H1 (cell line): ENCODE results near the gene DEFB125.

Experiments used
- ATF2 ChIP-seq: IDR thresholded peaks from 2 replicates; pipeline ENCODE4 v1.6.1; 2012; ENCODE audit warnings: low read length, inconsistent platforms
- BRCA1 ChIP-seq: IDR thresholded peaks from 2 replicates; pipeline ENCODE4 v1.6.1; 2012; ENCODE audit warnings: low read depth, low read length, improper control_type of control experiment
- CBX5 ChIP-seq: fragments of 300-800, 300-1000 bp; sonication (generic); IDR thresholded peaks from 2 replicates; pipeline ENCODE4 v1.7.1; 2016; ENCODE audit warnings: antibody characterized with exemption, low read length, low read depth
- EZH2 ChIP-seq: fragments of 200-600 bp; sonication (generic); IDR thresholded peaks from 2 replicates; pipeline ENCODE4 v1.7.1; 2012; ENCODE audit warnings: low read depth, mild to moderate bottlenecking, moderate library complexity, low read length, inconsistent platforms; ENCODE audit not compliant: severe bottlenecking
- FOSL1 ChIP-seq: IDR thresholded peaks from 2 replicates; pipeline ENCODE4 v1.6.1; 2011; ENCODE audit warnings: mild to moderate bottlenecking, low read depth, low read length, moderate library complexity; ENCODE audit not compliant: insufficient read depth
- JUN ChIP-seq: IDR thresholded peaks from 2 replicates; pipeline ENCODE4 v1.6.1; 2011; ENCODE audit warnings: low read depth, mild to moderate bottlenecking, improper control_type of control experiment, low read length
- POLR2AphosphoS5 ChIP-seq: IDR thresholded peaks from 2 replicates; pipeline ENCODE4 v1.6.1; 2011; ENCODE audit warnings: low read depth, low read length
- RAD21 ChIP-seq, 2 experiments: IDR thresholded peaks in 1 of 2; conservative IDR thresholded peaks in 1 of 2; 2 replicates each; pipeline ENCODE4 v1.6.1; 2011; ENCODE audit warnings: low read depth in 2 of 2, low read length in 2 of 2, improper control_type of control experiment in 1 of 2, inconsistent platforms in 1 of 2, mild to moderate bottlenecking in 1 of 2, moderate library complexity in 1 of 2
- RFX5 ChIP-seq: IDR thresholded peaks from 2 replicates; pipeline ENCODE4 v1.6.1; 2011; ENCODE audit warnings: low read depth, low read length, improper control_type of control experiment, borderline replicate concordance
- TF ChIP-seq, protein P1 (sequence below), 3 experiments: IDR thresholded peaks; 1 replicate in 2 of 3; 2 replicates in 1 of 3; pipeline versions ENCODE4 v1.5.1 to v1.6.1; 2011; ENCODE audit warnings: low read length in 3 of 3, mild to moderate bottlenecking in 3 of 3, inconsistent platforms in 2 of 3, low read depth in 1 of 3, moderate library complexity in 1 of 3; ENCODE audit not compliant: insufficient read depth in 1 of 3; ENCODE audit errors: control extremely low read depth in 1 of 3
- TF ChIP-seq, protein P2 (sequence below): IDR thresholded peaks from 2 replicates; pipeline ENCODE4 v1.6.1; 2011; ENCODE audit warnings: low read depth, mild to moderate bottlenecking, low read length; ENCODE audit not compliant: insufficient read depth

DNA sequence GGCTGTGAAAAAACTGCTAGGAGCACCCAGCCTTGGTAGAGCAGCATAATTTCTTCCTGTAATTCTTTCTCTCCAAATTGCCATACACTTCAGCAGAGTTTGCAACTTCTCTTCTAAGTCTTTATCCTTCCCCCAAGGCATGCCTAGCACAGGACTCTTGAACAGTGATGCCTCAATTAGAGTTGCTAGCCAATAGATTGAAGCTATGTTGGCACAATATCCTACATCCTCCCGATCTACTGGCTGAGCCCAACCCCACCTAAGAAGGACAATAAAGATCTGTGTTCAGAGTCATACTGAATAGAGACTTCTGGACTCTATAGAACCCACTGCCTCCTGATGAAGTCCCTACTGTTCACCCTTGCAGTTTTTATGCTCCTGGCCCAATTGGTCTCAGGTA is 54.8 kb downstream of the DEFB125 start, which contains the start of gene DEFB126:
- no peak for TF ChIP-seq ATF2
- TF ChIP-seq, protein P1, sequence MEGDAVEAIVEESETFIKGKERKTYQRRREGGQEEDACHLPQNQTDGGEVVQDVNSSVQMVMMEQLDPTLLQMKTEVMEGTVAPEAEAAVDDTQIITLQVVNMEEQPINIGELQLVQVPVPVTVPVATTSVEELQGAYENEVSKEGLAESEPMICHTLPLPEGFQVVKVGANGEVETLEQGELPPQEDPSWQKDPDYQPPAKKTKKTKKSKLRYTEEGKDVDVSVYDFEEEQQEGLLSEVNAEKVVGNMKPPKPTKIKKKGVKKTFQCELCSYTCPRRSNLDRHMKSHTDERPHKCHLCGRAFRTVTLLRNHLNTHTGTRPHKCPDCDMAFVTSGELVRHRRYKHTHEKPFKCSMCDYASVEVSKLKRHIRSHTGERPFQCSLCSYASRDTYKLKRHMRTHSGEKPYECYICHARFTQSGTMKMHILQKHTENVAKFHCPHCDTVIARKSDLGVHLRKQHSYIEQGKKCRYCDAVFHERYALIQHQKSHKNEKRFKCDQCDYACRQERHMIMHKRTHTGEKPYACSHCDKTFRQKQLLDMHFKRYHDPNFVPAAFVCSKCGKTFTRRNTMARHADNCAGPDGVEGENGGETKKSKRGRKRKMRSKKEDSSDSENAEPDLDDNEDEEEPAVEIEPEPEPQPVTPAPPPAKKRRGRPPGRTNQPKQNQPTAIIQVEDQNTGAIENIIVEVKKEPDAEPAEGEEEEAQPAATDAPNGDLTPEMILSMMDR (IDR thresholded peaks at IDR 0.05; ENCODE audit: control extremely low read depth in 1 of 3, insufficient read depth in 1 of 3, low read depth in 1 of 3, low read length in 3 of 3) = no peak
- TF ChIP-seq POLR2AphosphoS5 = no peak
- TF ChIP-seq BRCA1 = no peak
- TF ChIP-seq, protein P2, sequence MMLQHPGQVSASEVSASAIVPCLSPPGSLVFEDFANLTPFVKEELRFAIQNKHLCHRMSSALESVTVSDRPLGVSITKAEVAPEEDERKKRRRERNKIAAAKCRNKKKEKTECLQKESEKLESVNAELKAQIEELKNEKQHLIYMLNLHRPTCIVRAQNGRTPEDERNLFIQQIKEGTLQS = no peak
- no peak for TF ChIP-seq RAD21 (IDR thresholded peaks at IDR 0.05 in 1 of 2, conservative IDR thresholded peaks at IDR 0.05 in 1 of 2; ENCODE audit: low read depth in 2 of 2, low read length in 2 of 2)
- TF ChIP-seq RFX5 = no peak
- no peak for TF ChIP-seq CBX5
- no peak for TF ChIP-seq EZH2
- no peak for TF ChIP-seq FOSL1
- no peak for TF ChIP-seq JUN
